ENCODE data around the gene CCDC169.

The CCDC169 gene

DNA sequence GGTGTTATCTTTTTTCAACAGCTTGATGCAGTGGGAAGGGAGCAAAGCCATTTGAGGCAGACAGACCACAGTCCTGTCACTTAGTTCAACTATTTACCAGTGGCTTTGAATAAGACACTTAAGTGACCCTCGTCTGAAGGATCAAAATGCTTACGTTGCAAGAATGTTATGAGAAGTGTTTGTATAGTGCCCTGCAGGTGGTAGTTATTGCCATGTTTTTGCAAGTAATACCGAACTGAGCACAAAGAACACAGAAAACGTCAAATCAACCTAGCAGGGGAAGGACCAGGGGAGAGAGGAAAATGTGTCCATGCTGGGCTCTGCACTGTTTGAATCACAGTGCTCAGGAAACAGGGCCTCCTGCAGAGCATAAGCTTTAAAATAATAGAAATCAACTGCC lies 86.0 kb downstream of the CCDC169 start:
- Histone ChIP-seq H3K36me3 (ENCODE audit: insufficient read depth, insufficient read length, low read length) (no peaks in the 10 kb centered on the region), H3K9ac (ENCODE audit: insufficient read length, low read depth) (no peak overlapping the region), H3K27me3 (ENCODE audit: insufficient read depth, insufficient read length) (no peaks in the 10 kb centered on the region), H3K4me3 (ENCODE audit: insufficient read length, low read depth) (no peak overlapping the region), H3K9me3 (ENCODE audit: insufficient read depth, low read length) (0 out of 2 replicates have a peak, but pooled peaks cover 4% of the 10 kb centered on the region), H3K4me1 (ENCODE audit: insufficient read depth, insufficient read length) (peaks cover 2% of the 10 kb centered on the region)
- TF ChIP-seq ZNF274 (IDR thresholded peaks at IDR 0.05; ENCODE audit: low read depth, low read length) = no peak
- no peak for DNase-seq (ENCODE audit: low read depth, low spot score)

DNA sequence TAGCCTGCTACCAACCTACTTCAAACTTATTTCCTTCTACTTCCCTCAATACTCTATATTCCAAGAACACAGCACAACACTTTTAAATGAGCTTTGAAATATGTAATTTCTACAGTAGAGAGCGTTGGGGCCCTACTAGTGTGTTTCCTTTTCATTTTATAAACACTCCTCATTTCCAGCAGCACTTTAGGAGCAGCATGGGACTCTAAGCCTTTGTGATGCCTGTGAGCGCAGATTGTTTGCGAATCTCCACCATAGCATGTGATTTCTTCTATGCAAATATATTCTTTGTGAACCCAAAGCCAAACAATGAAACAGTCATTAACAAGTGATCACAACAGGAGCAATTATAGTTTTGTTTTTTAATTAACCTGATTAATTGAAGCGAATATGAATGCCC lies 86.9 kb downstream of the CCDC169 start:
- Histone ChIP-seq H3K4me3 (ENCODE audit: insufficient read length, low read depth) (no peak overlapping the region), H3K4me1 (ENCODE audit: insufficient read depth, insufficient read length) (peaks cover 2% of the 10 kb centered on the region), H3K36me3 (ENCODE audit: insufficient read depth, insufficient read length, low read length) (no peaks in the 10 kb centered on the region), H3K9ac (ENCODE audit: insufficient read length, low read depth) (no peak overlapping the region), H3K9me3 (ENCODE audit: insufficient read depth, low read length) (0 out of 2 replicates have a peak, but pooled peaks cover 4% of the 10 kb centered on the region), H3K27me3 (ENCODE audit: insufficient read depth, insufficient read length) (no peaks in the 10 kb centered on the region)
- no peak for DNase-seq (ENCODE audit: low read depth, low spot score)
- TF ChIP-seq SUZ12 (IDR thresholded peaks at IDR 0.05; ENCODE audit: extremely low read depth, insufficient read depth, insufficient read length) (no peak), YY1 (IDR thresholded peaks at IDR 0.05; ENCODE audit: insufficient read depth, insufficient read length) (no peak), ZNF274 (IDR thresholded peaks at IDR 0.05; ENCODE audit: low read depth, low read length) (no peak)

DNA sequence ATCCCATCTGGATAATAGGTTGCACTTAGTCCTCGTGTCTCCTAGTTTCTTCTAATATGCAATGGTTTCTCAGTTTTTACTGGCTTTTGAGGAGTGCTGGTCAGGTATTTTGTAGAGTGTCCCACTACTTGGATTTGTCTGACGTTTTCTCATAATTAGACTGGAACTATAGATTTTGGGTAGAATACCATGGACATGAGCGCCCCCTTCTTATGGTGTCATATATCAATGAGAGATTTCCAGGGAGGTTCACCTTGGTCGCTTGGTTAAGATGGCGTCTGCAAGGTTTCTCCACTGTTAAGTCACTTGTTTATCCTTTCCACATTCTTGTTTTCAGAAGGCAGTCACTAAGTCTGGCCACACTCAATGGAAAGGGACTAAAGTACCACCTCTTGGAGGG lies 89.9 kb downstream of the CCDC169 start:
- Histone ChIP-seq H3K27me3 (ENCODE audit: insufficient read depth, insufficient read length) (no peaks in the 10 kb centered on the region), H3K36me3 (ENCODE audit: insufficient read depth, insufficient read length, low read length) (no peaks in the 10 kb centered on the region), H3K4me1 (ENCODE audit: insufficient read depth, insufficient read length) (peaks cover 2% of the 10 kb centered on the region), H3K9ac (ENCODE audit: insufficient read length, low read depth) (no peak overlapping the region), H3K9me3 (ENCODE audit: insufficient read depth, low read length) (0 out of 2 replicates have a peak, but pooled peaks cover 4% of the 10 kb centered on the region), H3K4me3 (ENCODE audit: insufficient read length, low read depth) (no peak overlapping the region)
- TF ChIP-seq YY1 (IDR thresholded peaks at IDR 0.05; ENCODE audit: insufficient read depth, insufficient read length) (no peak), SUZ12 (IDR thresholded peaks at IDR 0.05; ENCODE audit: extremely low read depth, insufficient read depth, insufficient read length) (no peak), ZNF274 (IDR thresholded peaks at IDR 0.05; ENCODE audit: low read depth, low read length) (no peak)
- no peak for DNase-seq (ENCODE audit: low read depth, low spot score)

DNA sequence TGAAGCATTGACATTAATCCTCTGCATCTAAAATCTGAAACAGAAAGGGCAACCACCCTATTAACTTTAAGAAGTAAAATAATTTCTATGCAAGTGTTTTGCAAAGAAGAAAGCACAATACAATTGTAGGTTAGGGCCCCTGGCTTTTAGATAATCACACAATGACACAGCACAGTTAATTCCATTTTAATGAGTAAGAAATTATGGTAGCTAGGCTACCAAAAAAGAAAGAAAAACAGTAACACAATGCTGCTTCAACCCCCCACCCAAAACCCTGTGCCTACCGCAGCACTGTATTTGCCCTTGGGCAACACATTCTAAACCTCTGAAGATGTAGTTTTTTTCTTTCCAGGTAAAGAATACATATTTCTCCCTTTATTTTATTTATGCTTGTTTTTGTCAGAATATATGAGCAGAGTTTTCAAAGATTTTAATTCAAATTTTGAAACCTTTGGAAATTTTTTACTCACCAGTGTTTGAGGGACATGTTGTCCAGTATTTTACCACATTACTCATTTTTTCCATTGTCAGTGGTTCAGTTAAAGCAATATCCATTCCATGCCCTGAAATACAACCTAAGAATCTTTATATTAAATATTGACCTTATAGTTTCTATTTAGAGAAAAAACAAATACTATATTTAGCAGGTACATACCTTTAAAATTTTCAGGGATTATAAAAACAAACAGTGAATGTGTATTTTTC lies 104.3 kb downstream of the CCDC169 start:
- no peak overlapping the region for H3K9ac ChIP-seq (ENCODE audit: insufficient read length, low read depth)
- no peaks in the 10 kb centered on the region for H3K4me1 ChIP-seq (ENCODE audit: insufficient read depth, insufficient read length)
- no peak overlapping the region for H3K4me3 ChIP-seq (ENCODE audit: insufficient read length, low read depth)
- no peaks in the 10 kb centered on the region for H3K9me3 ChIP-seq (ENCODE audit: insufficient read depth, low read length)
- TF ChIP-seq YY1 (IDR thresholded peaks at IDR 0.05; ENCODE audit: insufficient read depth, insufficient read length) = no peak
- TF ChIP-seq SUZ12 (IDR thresholded peaks at IDR 0.05; ENCODE audit: extremely low read depth, insufficient read depth, insufficient read length) = no peak
- TF ChIP-seq ZNF274 (IDR thresholded peaks at IDR 0.05; ENCODE audit: low read depth, low read length) = no peak
- H3K36me3 ChIP-seq (ENCODE audit: insufficient read depth, insufficient read length, low read length) = no peaks in the 10 kb centered on the region
- H3K27me3 ChIP-seq (ENCODE audit: insufficient read depth, insufficient read length) = no peaks in the 10 kb centered on the region
- DNase-seq (ENCODE audit: low read depth, low spot score) = no peak

DNA sequence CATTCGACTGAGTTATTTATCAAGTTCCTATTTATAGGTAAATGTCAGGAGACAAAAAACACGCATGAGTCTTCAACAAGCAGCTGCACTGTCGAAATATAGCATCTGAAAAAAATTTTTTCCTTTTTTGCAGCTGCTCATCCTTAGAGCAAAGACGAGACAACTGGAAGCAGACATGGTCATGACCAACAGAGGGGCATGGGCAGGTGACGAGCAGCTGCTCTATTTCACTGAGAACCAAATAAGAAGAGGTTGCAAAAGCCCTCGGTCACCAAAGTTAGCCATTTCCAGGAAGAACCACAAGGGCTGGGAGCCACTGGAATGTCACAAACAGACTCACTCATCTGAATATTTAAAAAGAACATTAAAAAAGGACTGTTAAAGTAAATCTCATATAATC lies 105.4 kb downstream of the CCDC169 start:
- DNase-seq (ENCODE audit: low read depth, low spot score) = no peak
- Histone ChIP-seq H3K4me3 (ENCODE audit: insufficient read length, low read depth) (no peak overlapping the region), H3K36me3 (ENCODE audit: insufficient read depth, insufficient read length, low read length) (no peaks in the 10 kb centered on the region), H3K4me1 (ENCODE audit: insufficient read depth, insufficient read length) (no peaks in the 10 kb centered on the region), H3K9me3 (ENCODE audit: insufficient read depth, low read length) (no peaks in the 10 kb centered on the region), H3K27me3 (ENCODE audit: insufficient read depth, insufficient read length) (no peaks in the 10 kb centered on the region), H3K9ac (ENCODE audit: insufficient read length, low read depth) (no peak overlapping the region)
- TF ChIP-seq ZNF274 (IDR thresholded peaks at IDR 0.05; ENCODE audit: low read depth, low read length) = no peak
- TF ChIP-seq YY1 (IDR thresholded peaks at IDR 0.05; ENCODE audit: insufficient read depth, insufficient read length) = no peak
- no peak for TF ChIP-seq SUZ12 (IDR thresholded peaks at IDR 0.05; ENCODE audit: extremely low read depth, insufficient read depth, insufficient read length)

DNA sequence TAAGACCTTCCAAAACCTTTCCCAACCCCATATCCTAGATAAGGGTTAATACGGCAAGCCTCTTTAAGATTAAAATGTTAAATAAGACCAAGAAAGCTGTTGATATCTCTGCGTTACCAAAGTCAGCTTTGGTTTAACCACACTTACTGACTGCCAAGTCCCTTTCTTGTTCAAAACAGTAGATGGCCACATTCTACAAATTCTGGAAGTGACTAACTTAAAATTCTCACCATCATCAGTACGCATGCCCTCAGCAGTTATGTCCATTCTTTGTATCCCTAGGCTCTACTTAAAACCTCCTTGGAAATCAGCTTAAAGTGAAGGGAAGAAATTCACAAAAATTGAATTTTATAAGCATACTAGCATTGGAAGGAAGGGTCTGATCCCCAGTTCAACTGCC lies 106.8 kb downstream of the CCDC169 start:
- DNase-seq (ENCODE audit: low read depth, low spot score) = no peak
- Histone ChIP-seq H3K4me1 (ENCODE audit: insufficient read depth, insufficient read length) (no peaks in the 10 kb centered on the region), H3K27me3 (ENCODE audit: insufficient read depth, insufficient read length) (no peaks in the 10 kb centered on the region), H3K9me3 (ENCODE audit: insufficient read depth, low read length) (no peaks in the 10 kb centered on the region), H3K4me3 (ENCODE audit: insufficient read length, low read depth) (no peak overlapping the region), H3K9ac (ENCODE audit: insufficient read length, low read depth) (no peak overlapping the region), H3K36me3 (ENCODE audit: insufficient read depth, insufficient read length, low read length) (no peaks in the 10 kb centered on the region)
- TF ChIP-seq YY1 (IDR thresholded peaks at IDR 0.05; ENCODE audit: insufficient read depth, insufficient read length) = no peak
- no peak for TF ChIP-seq ZNF274 (IDR thresholded peaks at IDR 0.05; ENCODE audit: low read depth, low read length)
- no peak for TF ChIP-seq SUZ12 (IDR thresholded peaks at IDR 0.05; ENCODE audit: extremely low read depth, insufficient read depth, insufficient read length)

DNA sequence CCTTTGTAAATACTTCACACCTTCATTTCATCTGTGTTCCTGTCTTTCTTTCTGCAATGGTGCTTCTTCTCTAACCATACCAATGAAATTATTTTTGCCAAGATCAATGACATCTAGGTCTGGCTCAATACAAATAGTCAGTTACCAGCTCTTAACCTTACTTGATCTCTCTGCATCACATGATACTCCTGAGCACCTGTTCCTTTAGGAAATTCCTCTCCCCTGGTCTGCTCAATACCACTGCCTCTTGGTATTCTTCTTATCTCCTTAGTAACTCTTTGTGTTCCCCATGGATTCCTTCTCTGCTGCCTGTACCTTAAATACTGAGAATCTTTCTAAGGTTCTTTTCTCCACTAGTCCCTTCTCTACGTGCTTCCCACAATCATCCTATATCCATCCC lies 109.2 kb downstream of the CCDC169 start:
- no peaks in the 10 kb centered on the region for H3K36me3 ChIP-seq (ENCODE audit: insufficient read depth, insufficient read length, low read length)
- no peak overlapping the region for H3K4me3 ChIP-seq (ENCODE audit: insufficient read length, low read depth)
- H3K9me3 ChIP-seq (ENCODE audit: insufficient read depth, low read length) = no peaks in the 10 kb centered on the region
- H3K27me3 ChIP-seq (ENCODE audit: insufficient read depth, insufficient read length) = no peaks in the 10 kb centered on the region
- no peak overlapping the region for H3K9ac ChIP-seq (ENCODE audit: insufficient read length, low read depth)
- TF ChIP-seq SUZ12 (IDR thresholded peaks at IDR 0.05; ENCODE audit: extremely low read depth, insufficient read depth, insufficient read length) = no peak
- no peak for DNase-seq (ENCODE audit: low read depth, low spot score)
- H3K4me1 ChIP-seq (ENCODE audit: insufficient read depth, insufficient read length) = no peaks in the 10 kb centered on the region
